Endothelial cell of umbilical vein (primary cell): Measurements from ENCODE around the gene HMGXB3. TPM values are rescaled to one million over a fixed set of nuclear protein-coding genes. Genes with fewer than 3 reads are reported as not detected.

Experiments
- BruUV-seq: library from RNA; stranded (reverse); fragments of 400-500 nt; replicated peaks from 2 replicates; lab custom pipeline; 2021; lab: Mats Ljungman, UMichigan
- CTCF ChIA-PET: fragments of 300-600, 350-600 bp; sonication (Branson Sonifier 250); formaldehyde crosslinking; loops from one replicate; lab custom pipeline; 2021; ENCODE audit warnings: antibody characterized with exemption, inconsistent platforms; lab: Charles Lee
- POLR2A ChIA-PET: fragments of 300-600, 350-600 bp; sonication (Branson Sonifier 250); formaldehyde crosslinking; loops from one replicate; lab custom pipeline; 2021; ENCODE audit warnings: antibody characterized with exemption, inconsistent platforms; lab: Charles Lee
- DNase-seq: peaks from one replicate; pipeline ENCODE4 v3.0.0-alpha.2; 2011; ENCODE audit warnings: low read depth, low spot score
- FAIRE-seq: peaks from 2 replicates; lab custom pipeline; 2011; peaks lifted over from hg19 to GRCh38; lab: Jason Lieb, UNC
- H2AFZ ChIP-seq: 2 replicates; pipeline ENCODE4 v1.6.0; 2012; ENCODE audit warnings: low read depth, low read length, control low read depth, inconsistent platforms
- H3K27ac ChIP-seq: 2 replicates; pipeline ENCODE4 v1.5.1; 2011; ENCODE audit warnings: low read depth, mild to moderate bottlenecking, control low read depth, low read length, moderate library complexity; ENCODE audit not compliant: insufficient read depth
- H3K27me3 ChIP-seq, 2 experiments: 2 replicates each; pipeline versions ENCODE4 v1.6.0 to v1.6.1; 2011; ENCODE audit warnings: low read length in 2 of 2, mixed read lengths in 1 of 2; ENCODE audit not compliant: control insufficient read depth in 2 of 2, insufficient read depth in 2 of 2
- H3K36me3 ChIP-seq, 2 experiments: 2 replicates in 1 of 2; 3 replicates in 1 of 2; pipeline ENCODE4 v1.5.1; 2011; ENCODE audit warnings: low read length in 2 of 2, mild to moderate bottlenecking in 1 of 2, moderate library complexity in 1 of 2; ENCODE audit not compliant: control insufficient read depth in 2 of 2, insufficient read depth in 2 of 2; ENCODE audit errors: extremely low read depth in 1 of 2
- H3K4me1 ChIP-seq: 3 replicates; pipeline ENCODE4 v1.5.1; 2011; ENCODE audit warnings: mild to moderate bottlenecking, low read length; ENCODE audit not compliant: control insufficient read depth, insufficient read depth; ENCODE audit errors: extremely low read depth
- H3K4me2 ChIP-seq: 2 replicates; pipeline ENCODE4 v1.6.1; 2011; ENCODE audit warnings: low read length, control low read depth, mixed read lengths; ENCODE audit not compliant: insufficient read depth
- H3K4me3 ChIP-seq, 3 experiments: fragments of 200-600 bp in 1 of 3; sonication (generic), shearing (Covaris generic) in 1 of 3; replicated peaks in 1 of 3; 2 replicates each; pipeline ENCODE4 v1.5.1; 2011 to 2016; ENCODE audit warnings: control low read depth in 3 of 3, low read length in 3 of 3, mild to moderate bottlenecking in 2 of 3, inconsistent platforms in 1 of 3, low read depth in 1 of 3, moderate library complexity in 1 of 3; ENCODE audit not compliant: insufficient read depth in 1 of 3
- H3K79me2 ChIP-seq: 2 replicates; pipeline ENCODE4 v1.6.0; 2012; ENCODE audit warnings: low read length, inconsistent platforms; ENCODE audit not compliant: control insufficient read depth, insufficient read depth
- H3K9ac ChIP-seq: replicated peaks from 2 replicates; pipeline ENCODE3; 2011; ENCODE audit warnings: low read length, control low read depth; ENCODE audit not compliant: insufficient read depth; ENCODE audit errors: extremely low read depth
- H3K9me1 ChIP-seq: replicated peaks from 3 replicates; pipeline ENCODE4 v1.6.0; 2011; ENCODE audit warnings: mild to moderate bottlenecking, low read length; ENCODE audit not compliant: control insufficient read depth, insufficient read depth; ENCODE audit errors: extremely low read depth
- H3K9me3 ChIP-seq: replicated peaks from 2 replicates; pipeline ENCODE4 v1.5.1; 2012; ENCODE audit warnings: low read length, inconsistent platforms; ENCODE audit not compliant: control insufficient read depth, insufficient read depth
- H4K20me1 ChIP-seq: replicated peaks from 2 replicates; pipeline ENCODE3; 2011; ENCODE audit warnings: mild to moderate bottlenecking, low read length; ENCODE audit not compliant: control insufficient read depth, insufficient read depth; ENCODE audit errors: extremely low read depth
- EZH2 ChIP-seq: IDR thresholded peaks from 2 replicates; pipeline ENCODE4 v1.6.1; 2012; ENCODE audit warnings: borderline replicate concordance, low read depth, mild to moderate bottlenecking, moderate library complexity, low read length, inconsistent platforms; ENCODE audit not compliant: severe bottlenecking
- FOS ChIP-seq: IDR thresholded peaks from 2 replicates; pipeline ENCODE4 v1.6.1; 2011; ENCODE audit warnings: mild to moderate bottlenecking, low read length, moderate library complexity, borderline replicate concordance; ENCODE audit not compliant: insufficient read depth
- GATA2 ChIP-seq: IDR thresholded peaks from 2 replicates; pipeline ENCODE4 v1.7.0; 2011; ENCODE audit warnings: low read depth, mild to moderate bottlenecking, moderate library complexity, mixed read lengths, low read length; ENCODE audit not compliant: insufficient read length, insufficient read depth
- JUN ChIP-seq: IDR thresholded peaks from 2 replicates; pipeline ENCODE4 v1.6.1; 2011; ENCODE audit warnings: borderline replicate concordance, low read depth; ENCODE audit not compliant: insufficient read length, insufficient read depth
- MYC ChIP-seq: IDR thresholded peaks from one replicate; pipeline ENCODE4 v1.6.1; 2011; ENCODE audit warnings: mild to moderate bottlenecking, low read depth, low read length
- POLR2A ChIP-seq: IDR thresholded peaks from 2 replicates; pipeline ENCODE4 v1.6.1; 2012; ENCODE audit warnings: low read depth, mild to moderate bottlenecking, control low read depth, low read length
- POLR2AphosphoS5 ChIP-seq: IDR thresholded peaks from 2 replicates; pipeline ENCODE4 v1.6.1; 2012; ENCODE audit warnings: low read depth, mild to moderate bottlenecking, control low read depth, low read length, moderate library complexity; ENCODE audit not compliant: insufficient read depth
- dilution Hi-C: fragments of 300-500 bp; cut with MboI; formaldehyde crosslinking; loops from one replicate; pipeline ENCODE4 v1.15.0; 2019; ENCODE audit warnings: low sequenced_read_pairs; ENCODE audit not compliant: extremely low pct_ligation_motif_present
- intact Hi-C: fragments of 100-400 bp; cut with micrococcal nuclease; formaldehyde crosslinking; loops from one replicate; pipeline ENCODE4 v1.10.0; 2022
- polyA plus RNA-seq, 4 experiments: library from polyadenylated mRNA; depleted of rRNA in 3 of 4; stranded (reverse) in 3 of 4; unstranded in 1 of 4; fragments of >200 nt; gene quantifications; 2 replicates each; pipeline versions ENCODE4 v1.2.1 to v1.2.3, GENCODE V29; 2011 to 2012; ENCODE audit warnings: missing spikeins in 1 of 4
- total RNA-seq: library from RNA; stranded (reverse); gene quantifications from 2 replicates; pipeline ENCODE4 v1.2.3, GENCODE V29; 2021
- TF ChIP-seq, protein P1 (sequence below): IDR thresholded peaks from 2 replicates; pipeline ENCODE4 v1.6.1; 2011; ENCODE audit not compliant: insufficient read depth, insufficient read length
- TF ChIP-seq, protein P2 (sequence below), 2 donors: IDR thresholded peaks; 1 replicate in 1 of 2; 2 replicates in 1 of 2; pipeline ENCODE4 v1.5.1; 2011; ENCODE audit warnings: low read length in 2 of 2, mild to moderate bottlenecking in 2 of 2, moderate library complexity in 2 of 2, control low read depth in 1 of 2, inconsistent platforms in 1 of 2, low read depth in 1 of 2; ENCODE audit not compliant: insufficient read depth in 1 of 2; ENCODE audit errors: extremely low read depth in 1 of 2

The HMGXB3 gene
- total and polyA plus RNA-seq, 2 donors (not counting 3 experiments of a cell fraction or from before 2014, with no cell fraction given) = 34.8 to 52.6 TPM

DNA sequence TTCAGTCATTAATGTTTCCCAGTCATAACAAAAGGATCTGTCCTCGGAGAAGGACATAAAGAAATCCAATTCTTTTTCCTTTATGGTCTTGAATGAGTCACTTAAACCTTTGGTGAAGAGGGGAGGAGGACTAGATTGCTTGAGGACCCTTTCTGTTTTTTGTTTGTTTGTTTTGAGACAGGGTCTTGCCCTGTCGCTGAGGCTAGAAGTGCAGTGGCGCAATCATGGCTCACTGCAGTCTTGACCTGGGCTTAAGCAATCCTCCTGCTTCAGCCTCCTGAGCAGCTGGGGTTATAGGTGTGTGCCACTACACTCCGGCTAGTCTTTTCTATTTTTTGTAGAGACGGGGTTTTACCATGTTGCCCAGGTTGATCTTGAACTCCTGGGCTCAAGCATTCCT lies 12.4 kb upstream of the HMGXB3 start:
- Histone ChIP-seq H3K27me3 (no peaks in the 10 kb centered on the region), H3K4me2 (no peak overlapping the region), H2AFZ (no peak overlapping the region), H3K4me3 (no peak overlapping the region), H3K9me3 (no peaks in the 10 kb centered on the region), H4K20me1 (no peaks in the 10 kb centered on the region), H3K9ac (no peak overlapping the region), H3K79me2 (no peaks in the 10 kb centered on the region), H3K27ac (no peak overlapping the region), H3K9me1 (no peaks in the 10 kb centered on the region), H3K36me3 (no peaks in the 10 kb centered on the region), H3K4me1 (no peaks in the 10 kb centered on the region)
- FAIRE-seq (no peak), DNase-seq (no peak)
- intact Hi-C loops (no loop called here), dilution Hi-C loops (no loop called here)
- ChIA-PET CTCF (interaction anchor here (1.5 kb wide), 1 partner anchor 150 kb away, joined by 6 read pairs; no protein-coding TSS in a partner anchor), POLR2A (no interaction called here)
- no TSS peak for BruUV-seq
- TF ChIP-seq FOS (no peak), JUN (no peak), MYC (no peak), EZH2 (no peak), GATA2 (no peak), POLR2A (no peak), POLR2AphosphoS5 (no peak)
- TF ChIP-seq, protein P1, sequence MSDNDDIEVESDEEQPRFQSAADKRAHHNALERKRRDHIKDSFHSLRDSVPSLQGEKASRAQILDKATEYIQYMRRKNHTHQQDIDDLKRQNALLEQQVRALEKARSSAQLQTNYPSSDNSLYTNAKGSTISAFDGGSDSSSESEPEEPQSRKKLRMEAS = no peak
- TF ChIP-seq, protein P2, sequence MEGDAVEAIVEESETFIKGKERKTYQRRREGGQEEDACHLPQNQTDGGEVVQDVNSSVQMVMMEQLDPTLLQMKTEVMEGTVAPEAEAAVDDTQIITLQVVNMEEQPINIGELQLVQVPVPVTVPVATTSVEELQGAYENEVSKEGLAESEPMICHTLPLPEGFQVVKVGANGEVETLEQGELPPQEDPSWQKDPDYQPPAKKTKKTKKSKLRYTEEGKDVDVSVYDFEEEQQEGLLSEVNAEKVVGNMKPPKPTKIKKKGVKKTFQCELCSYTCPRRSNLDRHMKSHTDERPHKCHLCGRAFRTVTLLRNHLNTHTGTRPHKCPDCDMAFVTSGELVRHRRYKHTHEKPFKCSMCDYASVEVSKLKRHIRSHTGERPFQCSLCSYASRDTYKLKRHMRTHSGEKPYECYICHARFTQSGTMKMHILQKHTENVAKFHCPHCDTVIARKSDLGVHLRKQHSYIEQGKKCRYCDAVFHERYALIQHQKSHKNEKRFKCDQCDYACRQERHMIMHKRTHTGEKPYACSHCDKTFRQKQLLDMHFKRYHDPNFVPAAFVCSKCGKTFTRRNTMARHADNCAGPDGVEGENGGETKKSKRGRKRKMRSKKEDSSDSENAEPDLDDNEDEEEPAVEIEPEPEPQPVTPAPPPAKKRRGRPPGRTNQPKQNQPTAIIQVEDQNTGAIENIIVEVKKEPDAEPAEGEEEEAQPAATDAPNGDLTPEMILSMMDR (IDR thresholded peaks at IDR 0.05; ENCODE audit: extremely low read depth in 1 of 2, insufficient read depth in 1 of 2, low read depth in 1 of 2, low read length in 2 of 2) = no peak
